GM19193 (cell line): ENCODE results near the gene HEPACAM.

Experiments used
- POLR2A ChIP-seq: IDR thresholded peaks from 4 replicates; pipeline ENCODE4 v1.6.1; 2011; ENCODE audit not compliant: insufficient read depth, insufficient read length; ENCODE audit errors: extremely low read depth

HEPACAM gene

DNA sequence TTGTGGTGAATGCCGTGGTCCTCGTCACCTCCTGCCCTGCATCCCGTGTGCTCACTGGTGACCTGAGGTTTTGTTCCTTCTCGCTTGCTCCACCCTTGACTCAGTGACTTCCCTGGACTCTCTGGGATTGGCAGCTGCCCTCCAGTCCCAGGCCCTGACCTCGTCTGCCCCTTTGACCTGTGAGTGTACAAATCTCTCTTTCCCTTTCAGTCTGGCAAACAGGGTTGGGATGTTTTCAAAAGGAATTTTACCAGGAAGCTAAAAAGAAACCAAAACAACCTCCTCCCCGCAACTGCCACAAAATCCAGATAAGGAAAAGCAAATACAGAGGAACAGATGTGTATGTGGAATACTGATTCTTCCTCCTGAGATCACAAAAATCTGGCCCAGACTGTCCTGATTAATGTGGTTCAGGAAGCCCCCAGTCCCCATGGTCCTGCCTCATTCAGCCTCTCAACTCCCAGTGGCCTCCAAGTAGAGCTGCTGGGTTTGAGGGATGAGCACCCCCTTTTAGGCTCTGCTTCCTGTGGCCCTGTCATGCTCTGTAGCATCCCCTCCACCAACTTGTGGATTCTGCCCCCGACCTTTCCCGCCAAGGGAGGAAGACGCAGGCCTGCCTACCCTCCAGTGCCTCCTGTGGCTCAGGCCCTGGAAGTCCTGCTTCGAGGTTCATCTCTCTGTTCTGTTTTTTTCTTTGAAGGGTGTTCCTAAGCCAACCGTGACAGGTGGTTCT is 53.3 kb downstream of the HEPACAM start:
- TF ChIP-seq POLR2A: no peak

GRCh38 chr11:124880958-124881357 is 54.9 kb downstream of the HEPACAM start:
- no peak for TF ChIP-seq POLR2A

DNA sequence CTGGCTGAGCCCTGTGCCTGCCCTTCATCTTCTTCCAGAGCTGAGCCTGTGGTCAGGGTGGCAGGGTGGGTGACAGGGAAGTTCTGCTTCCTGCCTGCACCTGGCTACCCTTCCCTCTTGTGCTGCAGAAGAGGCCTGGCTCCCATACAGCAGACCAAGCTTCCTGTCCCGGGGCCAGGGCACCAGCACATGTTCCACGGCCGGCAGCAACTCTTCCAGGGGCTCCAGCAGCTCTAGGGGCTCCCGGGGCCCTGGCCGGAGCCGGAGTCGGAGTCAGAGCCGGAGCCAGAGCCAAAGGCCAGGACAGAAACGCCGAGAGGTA is 55.6 kb downstream of the HEPACAM start:
- no peak for TF ChIP-seq POLR2A

DNA sequence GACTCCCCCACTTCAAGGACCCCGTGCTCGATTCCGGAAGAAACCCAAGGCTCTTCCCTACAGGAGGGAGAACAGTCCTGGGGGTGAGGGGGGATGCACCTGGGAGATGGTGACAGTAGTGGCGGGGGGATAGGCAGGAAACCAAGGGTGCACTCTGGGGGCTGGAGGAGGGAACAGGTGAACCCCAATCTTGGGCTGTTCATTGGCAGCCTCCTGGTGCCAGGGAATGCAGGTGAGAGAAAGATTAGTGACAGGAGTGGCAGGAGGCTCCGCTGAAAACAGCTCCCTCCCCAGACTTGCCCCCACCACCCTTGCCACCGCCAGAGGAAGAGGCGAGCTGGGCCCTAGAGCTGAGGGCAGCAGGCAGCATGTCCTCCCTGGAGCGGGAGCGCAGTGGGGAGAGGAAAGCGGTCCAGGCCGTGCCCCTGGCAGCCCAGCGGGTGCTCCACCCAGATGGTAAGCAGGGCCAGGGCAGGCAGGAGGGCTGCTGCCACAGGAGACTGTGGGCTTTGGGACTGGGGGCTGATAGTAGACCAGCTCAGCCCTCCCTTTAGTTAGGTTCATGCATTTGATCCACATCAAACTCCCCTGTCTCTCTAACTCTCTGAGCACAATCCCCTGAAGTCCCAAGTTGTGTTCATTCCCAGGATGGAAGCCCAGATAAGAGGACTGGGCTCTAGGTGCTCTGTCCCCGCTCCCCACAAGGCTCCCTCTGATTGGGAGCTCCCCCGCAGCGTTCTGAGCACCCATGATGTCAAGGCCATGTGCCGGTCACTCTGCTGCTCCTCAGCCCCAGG is 56.2 kb downstream of the HEPACAM start:
- TF ChIP-seq POLR2A: no peak

GRCh38 chr11:124878759-124879492 is 56.9 kb downstream of the HEPACAM start:
- no peak for TF ChIP-seq POLR2A

DNA sequence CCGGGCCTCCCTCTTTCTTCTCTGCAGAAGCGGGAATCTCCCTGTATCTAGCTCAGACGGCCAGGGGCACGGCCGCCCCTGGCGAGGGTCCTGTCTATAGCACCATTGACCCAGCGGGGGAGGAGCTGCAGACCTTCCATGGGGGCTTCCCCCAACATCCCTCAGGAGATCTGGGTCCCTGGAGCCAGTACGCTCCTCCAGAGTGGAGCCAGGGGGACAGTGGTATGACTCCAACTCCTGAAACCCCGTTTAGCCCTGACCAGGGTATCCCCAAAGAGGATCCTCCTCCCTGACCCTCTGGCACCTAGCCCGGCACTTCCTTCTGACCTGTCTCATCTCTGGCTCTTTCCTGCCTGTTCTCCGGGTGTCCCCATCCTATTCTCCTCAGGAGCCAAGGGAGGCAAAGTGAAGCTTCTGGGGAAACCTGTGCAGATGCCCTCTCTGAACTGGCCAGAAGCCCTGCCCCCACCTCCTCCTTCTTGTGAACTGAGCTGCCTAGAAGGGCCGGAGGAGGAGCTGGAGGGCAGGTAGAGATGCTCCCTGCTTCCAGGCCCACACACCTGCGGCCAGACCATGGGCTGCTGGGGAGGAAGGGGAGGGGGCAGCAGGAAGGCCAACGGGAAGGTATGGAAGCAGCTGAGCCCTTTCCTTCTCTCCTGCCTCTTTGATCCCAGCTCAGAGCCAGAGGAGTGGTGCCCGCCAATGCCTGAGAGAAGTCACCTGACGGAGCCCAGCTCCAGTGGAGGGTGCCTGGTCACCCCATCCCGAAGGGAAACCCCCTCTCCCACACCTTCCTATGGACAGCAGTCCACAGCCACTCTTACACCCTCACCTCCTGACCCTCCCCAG is 57.7 kb downstream of the HEPACAM start:
- TF ChIP-seq POLR2A: no peak

DNA sequence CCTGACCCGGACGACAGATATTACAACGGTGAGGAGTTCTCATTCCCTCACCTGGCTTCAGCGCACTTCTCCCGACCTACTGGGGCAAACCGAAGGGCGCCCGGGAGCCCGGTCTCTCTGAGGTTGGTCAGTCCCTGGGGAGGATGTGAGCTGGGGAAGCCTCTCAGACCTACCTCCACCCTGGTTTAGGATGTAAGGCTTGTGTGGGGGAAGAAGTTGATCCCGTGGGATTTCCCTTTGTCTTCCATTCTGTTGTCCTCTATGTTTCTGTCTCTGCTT is 58.3 kb downstream of the HEPACAM start:
- no peak for TF ChIP-seq POLR2A

- no peak for TF ChIP-seq POLR2A
These were observed 58.8 kb downstream of the HEPACAM start for GRCh38 chr11:124876818-124877630.

- TF ChIP-seq POLR2A: peak; percentile 40
These were observed 59.7 kb downstream of the HEPACAM start for GRCh38 chr11:124875943-124876817.

DNA sequence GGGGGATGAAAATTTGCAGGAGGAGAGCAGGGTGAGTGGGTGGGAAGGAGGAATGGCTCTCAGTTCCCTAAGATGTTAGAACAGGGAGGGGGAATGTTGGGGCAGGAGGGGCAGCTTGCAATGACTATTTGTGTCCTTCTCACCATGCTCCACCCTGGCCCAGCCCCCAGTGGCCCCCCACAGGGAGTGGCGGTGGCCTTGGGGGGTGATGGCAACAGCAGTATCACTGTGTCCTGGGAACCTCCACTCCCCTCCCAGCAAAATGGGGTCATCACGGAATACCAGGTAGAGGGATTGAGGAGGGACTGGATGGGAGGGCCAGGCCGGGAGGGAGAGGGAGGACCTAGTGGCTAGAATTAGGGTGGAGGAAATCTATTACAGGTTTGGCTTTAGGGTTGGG is 60.4 kb downstream of the HEPACAM start:
- TF ChIP-seq POLR2A: no peak

DNA sequence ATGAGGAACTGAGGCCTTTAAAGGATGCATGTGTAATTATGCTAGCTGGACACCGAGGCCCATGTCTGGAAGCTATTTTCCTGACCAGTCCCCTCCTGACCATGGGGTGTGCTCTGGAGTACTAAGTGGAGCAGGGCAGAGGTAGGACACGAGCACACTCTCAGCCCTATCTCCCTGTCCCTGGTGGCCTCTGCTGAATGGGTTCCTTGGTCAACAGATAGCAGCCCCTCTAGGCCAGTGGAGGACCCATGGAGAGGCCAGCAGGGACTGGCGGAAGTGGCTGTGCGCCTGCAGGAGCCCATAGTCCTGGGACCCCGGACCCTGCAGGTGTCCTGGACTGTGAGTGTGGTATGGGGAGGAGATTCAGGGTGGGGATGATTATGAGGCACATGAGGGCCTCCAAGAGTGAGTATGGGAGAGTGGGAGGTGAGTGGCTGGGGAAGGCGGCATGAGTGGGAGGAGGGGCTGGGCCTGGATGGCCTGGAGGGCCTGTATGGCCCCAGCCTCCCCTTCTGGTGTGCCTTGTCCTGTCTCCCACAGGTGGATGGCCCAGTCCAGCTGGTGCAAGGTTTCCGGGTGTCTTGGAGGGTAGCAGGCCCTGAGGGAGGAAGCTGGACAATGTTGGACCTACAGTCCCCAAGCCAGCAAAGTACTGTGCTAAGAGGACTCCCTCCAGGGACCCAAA is 61.1 kb downstream of the HEPACAM start:
- TF ChIP-seq POLR2A: no peak

DNA sequence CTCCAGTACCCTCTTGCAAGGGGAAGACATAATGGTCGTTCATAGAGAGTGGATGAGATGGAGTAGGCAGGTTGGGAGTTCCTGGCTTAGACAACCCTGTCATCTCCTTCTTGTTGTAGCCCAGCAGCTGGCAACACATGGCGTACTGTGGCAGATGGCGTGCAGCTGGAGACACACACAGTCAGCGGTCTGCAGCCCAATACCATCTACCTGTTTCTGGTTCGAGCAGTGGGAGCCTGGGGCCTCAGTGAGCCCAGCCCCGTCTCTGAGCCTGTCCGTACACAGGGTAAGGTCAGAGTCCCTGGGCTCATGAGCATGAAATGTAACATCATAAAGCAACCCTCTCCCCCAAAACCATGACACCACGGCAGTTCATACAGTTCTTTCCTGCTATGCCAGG is 61.9 kb downstream of the HEPACAM start:
- no peak for TF ChIP-seq POLR2A

GRCh38 chr11:124872741-124873140 is 63.1 kb downstream of the HEPACAM start:
- no peak for TF ChIP-seq POLR2A
